Fibroblast of peridontal ligament (primary cell): Measurements from ENCODE around the gene NMD3.
"Not testable (repeated sequence)": the region's sequence is repeated elsewhere in the genome, so short reads cannot be mapped to it uniquely, and the experiment has no call there.

Experiments
- DNase-seq: peaks from one replicate; pipeline ENCODE4 v3.0.0-alpha.2; 2010; ENCODE audit errors: extremely low read depth

Gene NMD3

DNA sequence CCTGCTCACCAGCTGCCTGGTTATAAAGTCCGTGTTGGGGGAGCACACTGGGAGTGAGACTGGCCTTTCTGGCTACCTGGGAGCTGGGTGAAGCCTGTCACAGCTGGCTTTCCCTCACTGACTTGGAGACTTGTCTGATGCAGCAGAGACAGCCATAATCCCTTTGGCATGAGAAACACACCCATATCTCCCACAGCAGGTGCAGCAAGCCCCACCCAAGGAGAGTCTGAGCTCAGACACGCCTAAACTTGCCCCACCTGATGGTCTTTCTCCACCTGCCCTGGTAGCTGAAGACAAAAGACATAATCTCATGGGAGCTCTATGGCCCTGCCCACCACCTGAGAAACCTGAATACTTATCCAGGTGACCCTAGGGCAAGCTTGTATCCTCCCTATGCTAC, 54.8 kb downstream of the NMD3 start:
- DNase-seq, result no peak

DNA sequence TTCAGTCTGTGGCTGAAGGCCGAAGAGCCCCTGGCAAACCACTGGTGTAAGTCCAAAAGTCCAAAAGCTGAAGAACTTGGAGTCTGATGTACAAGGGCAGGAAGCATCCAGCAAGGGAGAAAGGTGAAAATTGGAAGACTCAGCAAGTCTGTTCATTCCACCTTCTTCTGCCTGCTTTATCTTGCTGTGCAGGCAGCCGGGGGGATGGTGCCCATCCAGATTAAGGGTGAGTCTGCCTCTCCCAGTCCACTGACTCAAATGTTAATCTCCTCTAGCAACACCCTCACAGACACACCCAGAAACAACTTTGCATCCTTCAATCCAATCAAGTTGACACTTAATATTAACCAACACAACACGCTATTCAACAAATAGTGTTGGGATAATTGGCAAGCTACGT, 61.3 kb downstream of the NMD3 start:
- not testable (repeated sequence) for DNase-seq

GRCh38 chr3:161284989-161285388, 63.9 kb downstream of the NMD3 start:
- DNase-seq, result peak; percentile 82

- no peak for DNase-seq
Measured at GRCh38 chr3:161289174-161289573, 68.1 kb downstream of the NMD3 start.

GRCh38 chr3:161291191-161291901, 70.2 kb downstream of the NMD3 start:
- no peak for DNase-seq

- no peak for DNase-seq
Measured at GRCh38 chr3:161293381-161293780, 72.3 kb downstream of the NMD3 start.

DNA sequence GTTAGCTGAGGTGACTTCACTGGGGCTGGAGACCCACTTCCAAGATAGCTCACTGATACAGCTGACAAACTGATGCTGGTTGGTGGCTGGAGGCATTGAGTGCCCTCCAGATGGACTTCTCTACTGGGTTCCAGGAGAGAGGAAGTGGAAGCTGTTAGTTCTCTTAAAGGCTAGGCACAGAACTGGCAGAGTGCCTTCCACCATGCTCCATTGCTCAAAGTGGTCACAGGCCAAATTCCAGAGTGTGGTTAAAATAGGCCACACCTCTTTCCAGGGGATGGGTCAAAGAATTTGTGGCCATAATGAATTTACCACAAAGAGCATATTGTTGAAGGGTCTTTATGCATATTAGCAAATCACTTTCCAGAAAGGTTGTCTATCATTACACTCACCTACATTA, 74.2 kb downstream of the NMD3 start:
- DNase-seq, result peak; percentile 10

DNA sequence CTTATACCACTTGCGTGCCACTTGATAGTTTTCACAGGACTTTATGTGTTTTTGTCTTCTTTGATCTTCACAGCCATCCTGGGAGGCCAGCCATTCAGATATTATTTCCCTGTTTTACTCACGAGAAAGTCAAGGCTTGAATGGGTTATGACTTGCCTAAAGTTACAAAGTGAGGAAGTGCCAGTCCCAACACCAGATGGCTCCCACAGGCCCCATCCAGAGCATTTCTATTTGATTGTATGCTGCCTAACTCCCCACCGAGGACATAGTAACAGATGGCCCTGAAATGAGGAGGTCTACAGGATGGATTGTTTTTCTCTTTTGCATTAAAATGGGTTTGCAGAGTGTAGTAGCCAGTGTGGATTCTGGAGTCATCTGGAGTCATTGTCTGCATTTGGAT, 75.7 kb downstream of the NMD3 start:
- DNase-seq, result no peak
